ENCODE results near the gene LYPD6B. TPM values are rescaled to one million over a fixed set of nuclear protein-coding genes. Genes with fewer than 3 reads are reported as not detected.

Gene LYPD6B
- not detected for total RNA-seq
- long read RNA-seq: 0 reads

DNA sequence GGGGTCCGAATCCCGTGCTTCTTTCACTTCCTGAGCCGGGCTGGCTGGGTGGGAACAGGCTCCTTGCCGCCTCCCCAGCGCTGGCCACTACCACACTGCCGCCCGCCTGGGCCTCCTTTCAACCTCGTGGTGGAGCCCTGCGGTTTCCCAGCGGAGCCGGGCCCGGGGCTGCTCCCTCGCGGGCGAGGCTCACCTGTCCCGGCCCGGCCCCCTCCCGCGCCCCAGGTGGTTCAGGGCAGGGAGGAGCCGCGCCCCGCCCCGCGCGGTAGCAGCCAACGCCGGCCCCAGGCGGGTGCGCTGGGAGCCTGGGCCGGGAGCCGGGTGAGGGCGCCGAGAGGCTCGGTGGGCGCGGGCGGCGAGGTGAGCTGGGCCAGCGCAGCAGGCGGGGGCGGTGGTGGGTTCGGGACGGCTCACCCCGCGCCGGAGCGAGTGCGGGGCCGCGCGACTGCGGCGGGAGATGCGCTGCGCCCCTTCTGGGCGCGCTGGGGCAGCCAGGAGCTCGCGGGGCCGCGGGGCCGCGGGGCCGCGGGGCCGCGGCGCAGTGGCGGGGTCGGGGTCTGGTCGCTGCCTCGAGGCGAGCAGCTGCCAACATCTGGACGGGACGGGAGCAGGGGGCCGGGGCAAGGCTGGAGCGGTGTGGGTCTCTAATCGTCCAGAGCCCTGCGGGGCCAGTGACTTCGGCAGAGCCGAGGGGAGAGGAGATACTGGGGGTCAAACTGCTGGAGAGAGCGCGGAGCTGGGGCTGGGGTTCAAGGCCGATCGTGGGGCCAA lies at the start of gene LYPD6B:
TSS of gene LYPD6B (plus strand) at position 258 of the 771 bp plus-strand sequence. CDS start 92,250 bp downstream, outside the sequence.
- Histone ChIP-seq H3K4me1 (no peaks in the 10 kb centered on the region), H3K27me3 (ENCODE audit: low read depth) (peaks cover 75% of the 10 kb centered on the region), H3K9me3 (replicated peaks) (no peaks in the 10 kb centered on the region), H3K27ac (replicated peaks) (no peak within 1 kb of the TSS), H3K36me3 (no peaks in the 10 kb centered on the region), H3K4me3 (peak within 1 kb of the TSS; percentile 48)
- intact Hi-C loops (cut with micrococcal nuclease): no loop called here
- no peak for TF ChIP-seq CTCF (IDR thresholded peaks at IDR 0.05; ENCODE audit: borderline replicate concordance)
- DNase-seq: no peak

GRCh38 chr2:148989882-148990493 lies 48.5 kb upstream of the LYPD6B start:
- H3K27ac ChIP-seq (replicated peaks): no peak overlapping the region
- intact Hi-C loops (cut with micrococcal nuclease): loop anchor here (10.0 kb wide), 1 partner anchor 425 kb away; no protein-coding TSS in a partner anchor
- H3K4me3 ChIP-seq: no peak overlapping the region
- TF ChIP-seq CTCF (IDR thresholded peaks at IDR 0.05; ENCODE audit: borderline replicate concordance): peak; percentile 85
- H3K27me3 ChIP-seq (ENCODE audit: low read depth): peaks cover 10% of the 10 kb centered on the region
- DNase-seq: no peak
- H3K36me3 ChIP-seq: no peaks in the 10 kb centered on the region
- H3K9me3 ChIP-seq (replicated peaks): no peaks in the 10 kb centered on the region
- H3K4me1 ChIP-seq: no peaks in the 10 kb centered on the region

GRCh38 chr2:148990968-148991367 lies 47.5 kb upstream of the LYPD6B start:
- Histone ChIP-seq H3K9me3 (replicated peaks) (no peaks in the 10 kb centered on the region), H3K4me3 (no peak overlapping the region), H3K36me3 (no peaks in the 10 kb centered on the region), H3K27ac (replicated peaks) (no peak overlapping the region), H3K4me1 (no peaks in the 10 kb centered on the region), H3K27me3 (ENCODE audit: low read depth) (peaks cover 11% of the 10 kb centered on the region)
- intact Hi-C loops (cut with micrococcal nuclease): loop anchor here (10.0 kb wide), 1 partner anchor 426 kb away; no protein-coding TSS in a partner anchor
- DNase-seq: no peak
- no peak for TF ChIP-seq CTCF (IDR thresholded peaks at IDR 0.05; ENCODE audit: borderline replicate concordance)

GRCh38 chr2:148992448-148992847 lies 46.1 kb upstream of the LYPD6B start:
- intact Hi-C loops (cut with micrococcal nuclease): loop anchor here (10.0 kb wide), 1 partner anchor 428 kb away; no protein-coding TSS in a partner anchor

GRCh38 chr2:148993351-148993750 lies 45.1 kb upstream of the LYPD6B start:
- H3K4me1 ChIP-seq: peaks cover 7% of the 10 kb centered on the region
- no peak for DNase-seq
- peaks cover 35% of the 10 kb centered on the region for H3K27me3 ChIP-seq (ENCODE audit: low read depth)
- TF ChIP-seq CTCF (IDR thresholded peaks at IDR 0.05; ENCODE audit: borderline replicate concordance): no peak
- H3K36me3 ChIP-seq: no peaks in the 10 kb centered on the region
- H3K27ac ChIP-seq (replicated peaks): no peak overlapping the region
- no peaks in the 10 kb centered on the region for H3K9me3 ChIP-seq (replicated peaks)
- intact Hi-C loops (cut with micrococcal nuclease): loop anchor here (10.0 kb wide), 1 partner anchor 429 kb away; no protein-coding TSS in a partner anchor
- H3K4me3 ChIP-seq: no peak overlapping the region

More at GRCh38 chr2:148992448-148992847, 46.1 kb upstream of the LYPD6B start:
- no peaks in the 10 kb centered on the region for H3K9me3 ChIP-seq (replicated peaks)
- no peak for TF ChIP-seq CTCF (IDR thresholded peaks at IDR 0.05; ENCODE audit: borderline replicate concordance)
- H3K4me3 ChIP-seq: no peak overlapping the region
- H3K36me3 ChIP-seq: no peaks in the 10 kb centered on the region
- DNase-seq: no peak
- peaks cover 26% of the 10 kb centered on the region for H3K27me3 ChIP-seq (ENCODE audit: low read depth)
- H3K27ac ChIP-seq (replicated peaks): no peak overlapping the region
- H3K4me1 ChIP-seq: no peaks in the 10 kb centered on the region

Measured in left ventricle myocardium inferior (tissue), 1 donor.